ENCODE measurements around the gene NPHP4.

The NPHP4 gene

DNA sequence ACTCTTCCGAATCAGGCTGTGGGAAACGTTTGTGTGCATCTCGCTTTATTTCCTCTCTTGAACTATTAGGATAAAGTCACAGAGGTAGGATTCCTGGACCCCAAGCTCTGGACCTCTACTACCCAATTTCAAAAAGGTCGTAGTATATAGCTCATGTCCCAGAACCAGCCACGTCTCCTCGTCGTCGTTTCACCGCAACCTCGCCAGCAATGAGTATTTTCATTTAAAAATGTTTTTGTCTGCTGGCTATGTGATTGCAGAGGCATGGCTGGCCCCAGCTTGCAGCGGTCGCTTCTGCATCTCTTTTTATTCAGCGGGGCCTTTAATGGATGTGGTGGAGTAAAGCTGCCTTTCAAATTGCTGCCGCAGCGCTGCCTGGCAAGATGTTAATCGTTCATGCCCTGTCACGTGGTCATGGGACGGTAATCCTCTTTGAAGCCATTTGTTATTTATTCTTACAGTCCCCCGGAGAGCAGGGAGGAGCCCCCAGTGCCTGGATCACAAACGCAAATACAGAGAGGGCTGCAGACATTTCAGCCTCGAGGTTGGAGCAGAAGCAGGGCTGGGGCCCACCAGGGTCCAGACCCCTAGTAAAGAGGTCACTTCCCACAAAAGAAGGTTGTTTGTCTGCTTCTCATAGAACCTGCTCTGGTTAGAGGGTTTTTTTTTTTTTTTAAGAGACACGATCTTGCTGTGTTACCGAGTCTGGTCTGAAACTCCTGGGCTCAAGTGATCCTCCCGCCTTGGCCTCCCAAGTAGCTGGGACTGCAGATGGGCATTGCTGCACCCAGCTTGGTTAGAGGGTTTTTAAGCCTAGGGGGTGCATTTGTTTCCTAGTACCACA, 11.6 kb upstream of the NPHP4 start:
- no peak overlapping the region for H3K9ac ChIP-seq (ENCODE audit: insufficient read length)
- peak; percentile 21; the same call in 1 of the 2 replicates for TF ChIP-seq POLR2AphosphoS5 (IDR thresholded peaks at IDR 0.05; ENCODE audit: borderline replicate concordance, low read depth, low read length)
- no peak for TF ChIP-seq FOXP2 (optimal IDR thresholded peaks at IDR 0.05; ENCODE audit: control extremely low read depth, extremely low read length, insufficient read depth)
- no peak for TF ChIP-seq EZH2 (IDR thresholded peaks at IDR 0.05)
- no peaks in the 10 kb centered on the region for H3K36me3 ChIP-seq (ENCODE audit: insufficient read depth, low read length)
- H3K4me3 ChIP-seq = peak overlapping the region; percentile 56
- H3K27ac ChIP-seq = peak overlapping the region; percentile 69
- no peak for DNase-seq (ENCODE audit: low read depth, low spot score)
- no peaks in the 10 kb centered on the region for H3K9me3 ChIP-seq (ENCODE audit: low read depth, low read length)

DNA sequence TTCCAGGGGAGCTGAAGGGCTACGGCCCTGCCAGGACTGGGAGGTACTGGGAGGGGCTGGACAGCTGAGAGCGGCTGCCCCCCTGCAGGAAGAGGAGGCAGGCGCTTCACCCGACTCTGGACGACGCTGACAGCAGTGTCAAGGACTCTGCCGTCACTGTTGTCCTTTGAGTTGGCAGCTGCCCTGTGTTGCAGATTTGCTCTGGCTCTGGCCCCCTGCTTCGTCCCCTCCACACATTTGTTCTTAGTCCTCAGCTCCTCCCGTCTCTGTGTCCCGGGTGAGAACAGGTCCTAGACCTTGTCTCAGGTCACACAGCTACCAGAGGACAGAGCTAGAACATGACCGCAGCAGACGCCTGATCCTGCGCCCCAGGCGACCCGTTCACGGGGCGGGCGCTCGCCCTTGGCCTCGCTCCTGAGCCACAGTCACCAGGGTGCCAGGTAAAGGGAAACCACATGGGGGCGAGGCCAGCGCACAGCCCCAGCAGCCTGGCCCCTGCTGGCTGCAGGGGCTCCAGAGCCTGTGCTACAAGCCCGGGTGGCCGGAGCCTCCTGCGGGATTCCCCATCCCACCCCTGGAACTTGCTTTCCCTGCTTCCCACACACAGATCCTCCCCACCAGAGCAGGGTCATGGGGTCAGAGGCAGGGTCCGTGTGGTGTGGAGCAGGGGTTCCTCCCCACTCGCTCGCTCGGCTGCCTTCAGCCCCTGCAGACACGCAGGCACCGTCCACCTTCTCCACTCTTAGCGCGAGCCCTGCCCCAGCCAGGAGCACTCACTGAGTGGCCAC, 10.7 kb upstream of the NPHP4 start:
- no peak overlapping the region for H3K4me3 ChIP-seq
- no peaks in the 10 kb centered on the region for H3K9me3 ChIP-seq (ENCODE audit: low read depth, low read length)
- no peak for TF ChIP-seq EZH2 (IDR thresholded peaks at IDR 0.05)
- no peak for TF ChIP-seq POLR2AphosphoS5 (IDR thresholded peaks at IDR 0.05; ENCODE audit: borderline replicate concordance, low read depth, low read length)
- TF ChIP-seq FOXP2 (optimal IDR thresholded peaks at IDR 0.05; ENCODE audit: control extremely low read depth, extremely low read length, insufficient read depth) = no peak
- no peak for DNase-seq (ENCODE audit: low read depth, low spot score)
- no peaks in the 10 kb centered on the region for H3K36me3 ChIP-seq (ENCODE audit: insufficient read depth, low read length)
- no peak overlapping the region for H3K9ac ChIP-seq (ENCODE audit: insufficient read length)
- H3K27ac ChIP-seq = no peak overlapping the region

GRCh38 chr1:6001992-6002576, 9.9 kb upstream of the NPHP4 start:
- TF ChIP-seq FOXP2 (optimal IDR thresholded peaks at IDR 0.05; ENCODE audit: control extremely low read depth, extremely low read length, insufficient read depth) = no peak
- TF ChIP-seq POLR2AphosphoS5 (IDR thresholded peaks at IDR 0.05; ENCODE audit: borderline replicate concordance, low read depth, low read length) = no peak
- no peak for TF ChIP-seq EZH2 (IDR thresholded peaks at IDR 0.05)
- DNase-seq (ENCODE audit: low read depth, low spot score) = no peak
- no peak overlapping the region for H3K9ac ChIP-seq (ENCODE audit: insufficient read length)

GRCh38 chr1:6000444-6001288, 8.4 kb upstream of the NPHP4 start:
- H3K9ac ChIP-seq (ENCODE audit: insufficient read length) = no peak overlapping the region
- no peak overlapping the region for H3K4me3 ChIP-seq
- TF ChIP-seq EZH2 (IDR thresholded peaks at IDR 0.05) = no peak
- TF ChIP-seq POLR2AphosphoS5 (IDR thresholded peaks at IDR 0.05; ENCODE audit: borderline replicate concordance, low read depth, low read length) = no peak
- no peak for TF ChIP-seq FOXP2 (optimal IDR thresholded peaks at IDR 0.05; ENCODE audit: control extremely low read depth, extremely low read length, insufficient read depth)
- H3K36me3 ChIP-seq (ENCODE audit: insufficient read depth, low read length) = no peaks in the 10 kb centered on the region
- H3K27ac ChIP-seq = no peak overlapping the region
- H3K9me3 ChIP-seq (ENCODE audit: low read depth, low read length) = no peaks in the 10 kb centered on the region
- no peak for DNase-seq (ENCODE audit: low read depth, low spot score)

More at GRCh38 chr1:6001992-6002576, 9.9 kb upstream of the NPHP4 start:
- no peaks in the 10 kb centered on the region for H3K9me3 ChIP-seq (ENCODE audit: low read depth, low read length)
- no peak overlapping the region for H3K4me3 ChIP-seq
- no peaks in the 10 kb centered on the region for H3K36me3 ChIP-seq (ENCODE audit: insufficient read depth, low read length)
- H3K27ac ChIP-seq = no peak overlapping the region

GRCh38 chr1:5999711-6000443, 7.7 kb upstream of the NPHP4 start:
- H3K9me3 ChIP-seq (ENCODE audit: low read depth, low read length) = no peaks in the 10 kb centered on the region
- H3K36me3 ChIP-seq (ENCODE audit: insufficient read depth, low read length) = no peaks in the 10 kb centered on the region
- H3K27ac ChIP-seq = no peak overlapping the region
- TF ChIP-seq FOXP2 (optimal IDR thresholded peaks at IDR 0.05; ENCODE audit: control extremely low read depth, extremely low read length, insufficient read depth) (no peak), EZH2 (IDR thresholded peaks at IDR 0.05) (no peak), POLR2AphosphoS5 (IDR thresholded peaks at IDR 0.05; ENCODE audit: borderline replicate concordance, low read depth, low read length) (no peak)
- no peak overlapping the region for H3K9ac ChIP-seq (ENCODE audit: insufficient read length)
- no peak for DNase-seq (ENCODE audit: low read depth, low spot score)
- H3K4me3 ChIP-seq = no peak overlapping the region

- DNase-seq (ENCODE audit: low read depth, low spot score) = no peak
- Histone ChIP-seq H3K9me3 (ENCODE audit: low read depth, low read length) (no peaks in the 10 kb centered on the region), H3K4me3 (no peak overlapping the region), H3K36me3 (ENCODE audit: insufficient read depth, low read length) (no peaks in the 10 kb centered on the region), H3K9ac (ENCODE audit: insufficient read length) (no peak overlapping the region), H3K27ac (no peak overlapping the region)
- TF ChIP-seq EZH2 (IDR thresholded peaks at IDR 0.05) (no peak), FOXP2 (optimal IDR thresholded peaks at IDR 0.05; ENCODE audit: control extremely low read depth, extremely low read length, insufficient read depth) (no peak), POLR2AphosphoS5 (IDR thresholded peaks at IDR 0.05; ENCODE audit: borderline replicate concordance, low read depth, low read length) (no peak)
Observed at GRCh38 chr1:5998906-5999301, 6.7 kb upstream of the NPHP4 start.

All from SK-N-MC (cell line).